Right kidney (tissue), 9 donors: ENCODE measurements around the gene MTHFS.
"Not testable (repeated sequence)": the region's sequence is repeated elsewhere in the genome, so short reads cannot be mapped to it uniquely, and the experiment has no call there.

Experiments used
- DNase-seq: peaks from one replicate; pipeline ENCODE4 v3.0.0-alpha.2; 2016
- long read RNA-seq, 8 donors: transcript quantifications; one replicate each; lab custom pipeline, GENCODE V29; 2026

Gene MTHFS
- long read RNA-seq, donor 1, transcript MTHFS-201 (3 exons, 907 nt) = major isoform, 31 of 38 reads
- long read RNA-seq, donor 1, partial matches to known transcripts = 0 of 38 reads
- long read RNA-seq, donor 1, other reads (novel, unspliced or antisense) = 7 of 38 reads
- long read RNA-seq, donor 2, transcript MTHFS-201 (3 exons, 907 nt) = major isoform, 25 of 32 reads
- long read RNA-seq, donor 2, partial matches to known transcripts = 0 of 32 reads
- long read RNA-seq, donor 2, other reads (novel, unspliced or antisense) = 7 of 32 reads
- long read RNA-seq, donor 3, transcript MTHFS-201 (3 exons, 907 nt) = major isoform, 6 of 14 reads
- long read RNA-seq, donor 3, partial matches to known transcripts = 0 of 14 reads
- long read RNA-seq, donor 3, other reads (novel, unspliced or antisense) = 8 of 14 reads
- long read RNA-seq, donor 4, transcript MTHFS-201 (3 exons, 907 nt) = major isoform, 8 of 10 reads
- long read RNA-seq, donor 4, partial matches to known transcripts = 0 of 10 reads
- long read RNA-seq, donor 4, other reads (novel, unspliced or antisense) = 0 of 10 reads
- long read RNA-seq, donor 5, transcript MTHFS-201 (3 exons, 907 nt) = major isoform, 20 of 37 reads
- long read RNA-seq, donor 5, partial matches to known transcripts = 0 of 37 reads
- long read RNA-seq, donor 5, other reads (novel, unspliced or antisense) = 15 of 37 reads
- long read RNA-seq, donor 6, transcript MTHFS-201 (3 exons, 907 nt) = major isoform, 20 of 33 reads
- long read RNA-seq, donor 6, partial matches to known transcripts = 0 of 33 reads
- long read RNA-seq, donor 6, other reads (novel, unspliced or antisense) = 13 of 33 reads
- long read RNA-seq, donor 7 = 0 reads
- long read RNA-seq, donor 8, transcript MTHFS-201 (3 exons, 907 nt) = major isoform, 16 of 27 reads
- long read RNA-seq, donor 8, partial matches to known transcripts = 0 of 27 reads
- long read RNA-seq, donor 8, other reads (novel, unspliced or antisense) = 10 of 27 reads

DNA sequence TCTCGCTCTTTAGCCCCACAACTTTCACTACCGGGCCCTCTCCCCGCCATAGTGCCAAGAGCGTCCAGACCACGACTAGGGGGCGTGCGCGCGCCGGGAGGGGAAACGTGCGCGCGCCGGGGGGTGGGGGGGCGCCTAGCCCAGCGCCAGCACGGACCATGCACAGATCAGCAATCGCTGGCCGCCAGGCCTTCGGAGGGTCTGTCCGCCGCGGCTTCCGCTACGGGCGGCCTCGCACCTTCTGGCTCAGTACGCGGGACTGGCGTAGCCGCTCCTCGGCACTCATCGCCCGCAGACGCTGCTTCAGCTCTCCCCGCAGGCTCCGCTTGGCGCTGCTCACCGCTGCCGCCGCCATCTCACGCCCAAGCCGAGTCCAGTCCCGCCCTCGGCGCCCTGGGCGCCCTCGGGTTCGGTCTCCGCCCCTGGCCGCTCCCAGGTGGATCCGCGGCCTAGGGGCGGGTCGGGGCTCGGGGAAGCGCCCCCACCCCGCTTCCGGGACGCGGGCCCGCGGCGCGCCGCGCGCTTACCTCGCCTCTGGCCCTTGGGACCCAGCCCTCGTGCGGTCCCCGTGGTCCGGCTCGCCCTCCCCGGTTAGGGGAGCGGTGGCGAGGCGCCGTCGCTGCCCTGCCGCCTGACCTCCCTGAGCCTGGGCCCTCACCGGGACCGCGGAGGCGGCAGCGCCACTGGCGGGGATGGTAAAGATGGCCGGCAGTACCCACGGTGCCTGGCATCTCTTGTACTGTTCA is at the start of gene MTHFS:
MTHFS (minus strand) TSS at position 381 of the 746 bp plus-strand sequence; CDS start at position 355, 26 bp downstream.
- peak; percentile 99 for DNase-seq

DNA sequence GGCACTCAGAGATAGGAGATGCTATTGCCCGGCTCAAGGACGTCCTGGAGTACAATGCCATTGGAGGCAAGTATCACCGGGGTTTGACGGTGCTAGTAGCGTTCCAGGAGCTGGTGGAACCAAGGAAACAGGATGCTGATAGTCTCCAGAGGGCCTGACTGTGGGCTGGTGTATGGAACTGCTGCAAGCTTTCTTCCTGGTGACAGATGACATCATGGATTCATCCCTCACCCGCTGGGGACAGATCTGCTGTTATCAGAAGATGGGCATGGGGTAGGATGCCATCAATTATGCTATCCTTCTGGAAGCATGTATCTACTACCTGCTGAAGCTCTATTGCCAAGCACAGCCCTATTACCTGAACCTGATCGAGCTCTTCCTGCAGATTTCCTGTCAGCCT is 47.8 kb upstream of the MTHFS start:
- DNase-seq = no peak

DNA sequence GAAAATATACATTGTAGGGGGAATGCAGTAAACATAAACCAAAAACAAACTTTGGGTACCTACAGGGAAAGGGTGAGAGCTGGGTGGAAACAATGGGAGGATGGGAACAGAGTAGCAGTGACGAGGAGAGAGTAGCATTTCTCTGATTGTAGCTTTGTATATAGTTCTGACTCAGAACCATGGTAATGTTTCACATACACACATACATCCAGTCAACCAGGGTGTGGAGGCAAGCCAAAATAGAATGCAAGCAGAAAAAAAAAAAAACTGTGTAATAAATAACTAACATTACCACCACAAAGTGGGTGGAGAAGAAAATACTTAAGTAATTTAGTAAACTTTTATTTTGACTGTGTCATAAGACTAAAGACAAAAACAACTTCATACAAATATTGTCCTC is 47.0 kb upstream of the MTHFS start:
- DNase-seq = no peak

DNA sequence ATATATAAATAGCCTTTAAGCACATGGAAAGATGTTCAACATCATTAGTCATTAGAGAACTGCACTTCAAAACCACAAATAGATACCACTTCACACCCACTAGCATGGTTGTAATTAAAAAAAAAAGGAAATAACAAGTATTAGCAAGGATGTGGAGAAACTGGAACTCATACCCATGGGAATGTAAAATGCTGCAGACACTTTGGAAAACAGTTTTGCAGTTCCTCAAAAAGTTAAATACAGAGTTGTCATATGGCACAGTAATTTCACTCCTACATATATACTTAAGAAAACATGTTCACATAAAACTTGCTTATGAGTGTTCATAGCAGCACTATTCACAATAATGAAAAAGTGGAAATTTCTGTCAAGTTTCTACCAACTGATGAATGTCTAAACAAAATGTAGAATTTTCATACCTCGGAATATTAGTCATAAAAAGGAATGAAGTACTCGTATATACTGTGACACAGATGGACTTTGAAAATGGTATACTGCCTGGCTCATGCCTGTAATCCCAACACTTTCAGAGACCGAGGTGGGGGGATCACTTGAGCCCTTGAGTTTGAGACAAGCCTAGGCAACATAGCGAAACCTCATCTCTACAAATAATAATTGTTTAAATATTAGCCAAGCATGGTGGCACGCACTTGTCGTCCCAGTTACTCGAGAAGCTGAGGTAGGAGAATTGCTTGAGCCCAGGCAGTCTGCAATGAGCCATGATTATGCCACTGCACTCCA is 46.1 kb upstream of the MTHFS start:
- no peak for DNase-seq

DNA sequence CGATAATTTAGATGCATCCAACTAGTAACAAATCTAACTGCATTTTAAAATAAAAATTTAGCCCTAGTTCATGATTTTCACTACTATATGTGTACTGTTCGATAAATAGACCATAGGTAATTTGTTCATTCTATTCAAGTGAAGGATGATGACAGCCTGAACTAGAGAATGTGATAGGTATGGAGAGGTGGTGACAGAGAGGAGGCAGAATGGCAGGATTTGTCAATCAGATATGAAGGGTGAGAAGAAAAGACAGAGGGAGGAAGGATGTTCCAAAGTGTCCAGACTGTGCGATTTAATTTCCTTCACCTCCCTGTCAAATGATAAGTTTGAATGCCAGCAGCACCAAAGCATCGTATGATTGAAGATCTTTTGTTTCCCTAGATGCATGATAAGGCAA is 42.6 kb upstream of the MTHFS start:
- no peak for DNase-seq

DNA sequence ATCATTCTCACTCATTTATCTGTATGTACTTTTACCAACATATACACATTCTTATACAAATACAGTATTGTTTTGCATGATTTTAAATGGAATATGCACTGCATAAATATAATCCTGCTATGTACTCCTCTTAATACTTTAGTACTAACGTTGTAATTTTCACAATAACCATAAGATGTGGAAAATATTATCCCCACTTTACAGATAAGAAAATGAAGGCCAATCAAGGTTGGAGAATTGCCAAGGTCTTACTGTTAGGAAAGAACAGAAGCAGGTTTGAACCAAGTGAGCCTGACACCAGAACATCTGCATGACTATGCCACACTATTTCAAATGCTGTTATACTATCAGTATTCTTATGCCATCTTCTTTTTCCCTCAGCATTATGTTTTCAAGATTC is 41.3 kb upstream of the MTHFS start:
- no peak for DNase-seq

DNA sequence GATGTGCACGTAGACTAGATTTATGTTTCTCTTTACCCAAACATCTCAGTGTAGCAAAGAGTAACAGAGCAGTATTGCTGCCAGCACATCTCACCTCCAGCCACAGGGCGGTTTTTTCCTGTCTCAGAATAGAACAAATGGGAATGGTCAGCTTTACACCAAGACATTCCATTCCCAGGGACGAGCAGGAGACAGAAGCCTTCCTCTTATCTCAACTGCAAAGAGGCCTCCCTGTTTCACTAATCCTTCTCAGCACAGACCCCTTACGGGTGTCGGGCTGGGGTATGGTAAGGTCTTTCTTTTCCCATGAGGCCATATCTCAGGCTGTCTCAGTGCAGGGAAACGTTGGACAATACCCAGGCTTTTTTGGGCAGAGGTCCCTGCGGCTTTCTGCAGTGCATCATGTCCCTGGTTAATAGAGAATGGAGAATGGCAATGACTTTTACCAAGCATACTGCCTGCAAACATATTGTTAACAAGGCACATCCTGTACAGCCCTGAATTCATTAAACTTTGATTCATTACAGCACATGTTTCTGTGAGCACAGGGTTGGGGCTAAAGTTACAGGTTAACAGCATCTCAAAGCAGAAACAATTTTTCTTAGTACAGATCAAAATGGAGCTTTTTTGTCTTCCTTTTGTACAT is 38.9 kb upstream of the MTHFS start:
- peak; percentile 19 for DNase-seq

DNA sequence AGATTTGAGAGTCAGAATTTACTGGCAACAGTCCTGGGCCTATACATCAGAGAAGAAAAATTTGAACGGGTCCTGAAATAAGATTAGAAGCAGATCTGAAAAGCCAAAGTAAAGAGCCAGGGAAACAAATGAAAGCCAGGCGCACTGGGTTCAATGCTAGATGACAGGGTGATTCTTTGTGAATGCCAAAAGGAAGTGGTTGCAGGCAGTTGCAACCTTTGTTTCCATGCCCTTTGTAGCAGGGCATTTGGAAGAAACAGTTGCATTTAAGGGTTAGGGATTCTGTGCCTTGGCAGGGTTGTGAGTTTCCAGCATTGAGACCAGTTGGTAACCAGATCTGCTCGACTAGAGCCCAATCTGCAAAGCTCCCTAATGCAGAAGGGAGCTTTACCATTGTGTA is 36.4 kb upstream of the MTHFS start:
- DNase-seq = no peak

DNA sequence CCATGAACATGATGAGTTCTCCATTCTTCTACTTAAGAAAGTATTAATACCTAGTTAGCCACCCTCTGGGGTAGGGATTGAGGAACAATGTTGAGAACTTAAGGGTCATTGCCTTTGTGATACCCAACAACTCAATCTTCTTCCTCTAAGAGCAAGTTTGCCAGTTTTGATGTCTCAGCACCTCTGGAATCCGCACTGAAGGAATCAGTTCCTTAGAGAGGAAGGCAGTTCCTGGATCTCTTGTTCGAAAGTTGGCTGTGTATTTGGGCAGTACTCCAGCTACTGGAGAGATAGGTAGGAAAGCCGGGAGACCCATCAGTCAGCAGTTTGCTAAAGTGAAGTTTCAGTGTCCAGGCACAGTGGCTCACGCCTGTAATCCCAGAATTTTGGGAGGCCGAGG is 35.6 kb upstream of the MTHFS start:
- DNase-seq = no peak

DNA sequence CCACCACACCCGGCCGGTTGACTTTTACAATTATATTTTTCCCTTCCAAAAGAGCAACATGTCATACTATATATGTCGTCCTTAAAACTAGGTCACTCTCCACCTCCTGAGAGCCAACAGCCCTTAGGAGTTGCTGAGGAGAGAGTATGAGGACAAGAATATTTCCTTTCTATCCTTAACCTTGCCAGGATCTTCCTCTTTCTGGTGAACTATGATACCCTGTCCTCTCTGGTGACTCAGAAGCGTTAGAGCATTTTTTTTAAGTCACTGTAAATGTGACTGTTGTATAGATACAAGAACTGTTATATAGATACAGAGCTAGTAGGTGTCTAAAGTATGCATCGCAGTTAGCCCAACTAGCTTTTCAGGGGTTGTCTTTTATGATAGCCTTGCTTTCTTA is 33.7 kb upstream of the MTHFS start:
- no peak for DNase-seq

DNA sequence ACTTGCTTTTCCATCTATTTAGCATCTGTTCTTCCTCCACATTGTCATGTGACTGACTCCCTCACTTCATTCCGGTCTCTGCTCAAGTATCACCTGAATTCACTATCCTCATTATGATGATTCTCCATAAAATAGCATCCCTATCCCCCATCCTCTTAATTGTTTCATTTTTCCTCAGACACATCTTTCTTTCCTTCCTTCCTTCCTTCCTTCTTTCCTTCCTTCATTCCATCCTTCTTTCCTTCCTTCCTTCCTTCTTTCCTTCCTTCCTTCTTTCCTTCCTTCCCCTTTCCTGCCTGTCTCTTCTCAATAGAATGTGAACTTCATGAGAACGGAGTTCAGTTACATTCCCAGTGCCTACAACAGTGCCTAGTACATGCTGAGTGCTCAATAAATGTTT is 32.6 kb upstream of the MTHFS start:
- DNase-seq = no peak

DNA sequence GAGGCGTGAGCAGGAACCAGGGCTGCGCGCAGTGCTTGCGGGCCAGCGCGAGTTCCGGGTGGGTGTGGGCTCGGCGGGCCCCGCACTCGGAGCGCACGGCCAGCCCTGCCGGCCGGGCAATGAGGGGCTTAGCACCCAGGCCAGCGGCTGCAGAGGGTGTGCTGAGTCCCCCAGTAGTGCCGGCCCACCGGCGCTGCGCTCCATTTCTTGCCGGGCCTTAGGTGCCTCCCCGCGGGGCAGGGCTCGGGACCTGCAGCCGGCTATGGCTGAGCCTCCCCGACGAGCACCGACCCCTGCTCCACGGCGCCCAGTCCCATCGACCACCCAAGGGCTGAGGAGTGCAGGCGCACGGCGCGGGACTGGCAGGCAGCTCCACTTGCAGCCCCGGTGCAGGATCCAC is 29.3 kb upstream of the MTHFS start:
- DNase-seq = not testable (repeated sequence)

DNA sequence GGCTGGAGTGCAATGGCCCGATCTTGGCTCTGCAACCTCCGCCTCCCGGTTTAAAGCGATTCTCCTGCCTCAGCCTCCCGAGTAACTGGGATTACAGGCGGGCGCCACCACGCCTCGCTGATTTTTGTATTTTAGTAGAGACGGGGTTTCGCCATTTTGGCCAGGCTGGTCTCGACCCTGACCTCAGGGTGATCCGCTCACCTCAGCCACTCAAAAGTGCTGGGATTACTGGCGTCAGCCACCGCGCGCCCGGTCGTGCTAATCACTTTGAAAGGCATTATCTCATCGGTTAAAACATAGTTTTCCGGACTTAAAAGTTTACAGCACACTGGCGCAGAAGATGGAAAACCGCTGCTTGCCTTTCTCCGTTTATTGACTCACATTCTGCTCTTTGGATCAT is 27.6 kb upstream of the MTHFS start:
- DNase-seq = no peak

DNA sequence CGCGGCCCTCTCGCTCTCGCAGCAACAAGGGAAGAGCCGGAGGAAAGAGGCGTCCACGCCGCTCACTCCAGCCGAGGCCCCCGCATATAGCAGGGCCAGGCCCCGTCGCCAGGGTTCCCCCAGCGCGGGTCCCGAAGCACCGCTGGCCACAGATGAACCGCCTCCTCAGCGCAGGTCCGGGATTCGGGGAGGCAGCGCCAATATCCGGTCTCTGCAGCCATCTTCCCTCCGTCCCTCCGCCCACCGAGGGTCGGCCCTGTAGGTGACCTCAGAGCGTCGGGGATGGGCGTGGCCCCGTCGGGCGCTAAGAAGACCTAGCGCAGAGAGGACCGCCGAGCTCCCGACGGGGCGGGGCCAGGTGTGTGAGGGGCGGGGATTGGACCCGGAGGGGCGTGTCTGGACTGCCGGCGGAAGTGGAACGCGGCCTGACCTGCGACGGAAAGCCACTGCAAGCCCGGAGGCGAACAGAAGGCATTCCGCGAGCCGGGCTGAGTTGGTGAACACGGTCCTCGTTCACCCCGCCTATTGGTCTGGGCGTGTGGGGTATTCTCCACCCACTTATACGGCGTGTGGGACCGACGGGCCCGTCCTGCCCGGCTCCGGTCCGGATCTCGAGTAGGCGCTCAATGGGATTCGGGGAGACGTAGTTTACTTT is 26.8 kb upstream of the MTHFS start:
- peak; percentile 96 for DNase-seq

DNA sequence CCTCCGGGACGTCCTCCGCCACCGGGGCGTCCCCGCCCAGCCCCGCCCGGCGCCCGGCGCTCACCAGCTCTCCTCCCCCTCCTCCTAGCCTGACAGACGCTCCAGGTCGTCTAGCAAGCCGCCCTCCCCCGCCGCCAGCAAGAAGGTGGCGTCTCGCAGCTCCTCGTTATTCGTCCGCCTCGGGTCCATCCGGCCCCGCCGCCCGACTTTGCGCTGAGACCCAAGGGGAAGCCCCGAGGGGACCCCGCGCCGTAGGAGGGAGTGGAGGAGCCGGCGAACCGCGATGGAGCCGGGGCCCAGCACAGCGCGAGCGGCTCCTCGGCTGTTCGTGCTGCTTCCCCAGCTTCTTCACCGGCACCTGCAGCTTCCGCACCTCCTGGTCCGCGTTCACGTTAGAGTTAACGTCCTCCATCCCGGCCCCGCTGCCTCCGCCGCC is 26.3 kb upstream of the MTHFS start:
- DNase-seq = no peak

DNA sequence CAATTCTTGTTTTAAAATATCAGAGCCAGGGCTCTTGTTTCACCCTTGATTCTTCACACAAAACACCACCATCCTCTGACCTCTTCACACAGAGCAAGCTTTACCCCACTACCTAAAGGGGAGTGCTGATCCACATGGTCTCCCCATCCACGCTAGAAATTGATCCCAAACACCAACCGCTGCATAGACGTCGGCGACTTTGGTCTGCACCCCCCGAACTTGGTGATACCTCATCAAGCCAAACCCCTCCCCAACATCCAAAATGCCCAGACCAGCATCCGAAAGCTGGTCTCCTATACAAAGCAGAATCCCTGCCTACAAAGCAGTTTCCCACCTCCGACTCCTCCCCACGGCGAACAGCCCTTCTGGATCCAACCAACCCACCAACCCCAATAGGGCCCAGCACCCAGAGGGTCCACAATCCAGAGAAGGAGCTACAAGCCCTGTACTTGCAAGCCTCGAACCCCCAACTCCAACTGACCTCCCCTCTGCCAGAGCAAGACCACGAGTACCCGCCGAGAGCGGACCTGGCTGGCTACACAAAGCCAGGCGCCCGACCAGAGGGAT is 25.8 kb upstream of the MTHFS start:
- no peak for DNase-seq

DNA sequence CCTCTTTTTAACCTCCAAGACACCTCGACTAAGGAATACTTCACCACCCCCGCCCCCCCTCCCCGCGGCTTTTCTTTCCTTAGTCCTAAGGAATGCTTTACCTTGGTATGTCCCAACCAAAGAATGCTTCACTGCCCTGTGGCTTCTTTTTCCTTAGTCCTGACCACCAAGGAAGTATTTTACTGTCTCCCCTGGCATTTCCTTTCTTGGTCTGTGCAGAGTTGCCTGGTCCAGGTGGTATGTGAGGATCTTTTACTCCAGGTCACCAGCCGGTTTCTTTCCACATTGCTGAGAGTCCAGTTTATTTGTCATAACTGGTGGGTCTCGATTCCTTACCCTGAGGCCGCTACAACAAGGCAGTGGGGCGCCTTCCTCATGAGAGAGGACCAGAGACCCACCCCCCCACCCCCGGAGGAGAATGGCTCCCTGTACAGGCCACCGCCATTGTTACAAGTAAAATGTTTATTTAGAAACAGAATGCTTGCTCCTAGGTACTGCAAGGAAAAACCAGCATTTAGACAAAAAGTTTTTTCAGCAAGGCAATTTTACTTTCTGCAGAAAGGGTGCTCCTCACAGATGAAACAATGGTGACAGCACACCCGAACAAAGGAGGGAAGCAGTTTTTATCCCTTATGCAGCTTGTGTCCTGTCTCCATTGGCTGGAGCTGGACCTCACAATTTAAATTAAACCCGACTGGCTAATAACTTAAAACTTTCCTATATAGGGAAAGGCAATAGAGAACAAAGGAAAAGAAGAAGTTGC is 23.1 kb upstream of the MTHFS start:
- DNase-seq = no peak

DNA sequence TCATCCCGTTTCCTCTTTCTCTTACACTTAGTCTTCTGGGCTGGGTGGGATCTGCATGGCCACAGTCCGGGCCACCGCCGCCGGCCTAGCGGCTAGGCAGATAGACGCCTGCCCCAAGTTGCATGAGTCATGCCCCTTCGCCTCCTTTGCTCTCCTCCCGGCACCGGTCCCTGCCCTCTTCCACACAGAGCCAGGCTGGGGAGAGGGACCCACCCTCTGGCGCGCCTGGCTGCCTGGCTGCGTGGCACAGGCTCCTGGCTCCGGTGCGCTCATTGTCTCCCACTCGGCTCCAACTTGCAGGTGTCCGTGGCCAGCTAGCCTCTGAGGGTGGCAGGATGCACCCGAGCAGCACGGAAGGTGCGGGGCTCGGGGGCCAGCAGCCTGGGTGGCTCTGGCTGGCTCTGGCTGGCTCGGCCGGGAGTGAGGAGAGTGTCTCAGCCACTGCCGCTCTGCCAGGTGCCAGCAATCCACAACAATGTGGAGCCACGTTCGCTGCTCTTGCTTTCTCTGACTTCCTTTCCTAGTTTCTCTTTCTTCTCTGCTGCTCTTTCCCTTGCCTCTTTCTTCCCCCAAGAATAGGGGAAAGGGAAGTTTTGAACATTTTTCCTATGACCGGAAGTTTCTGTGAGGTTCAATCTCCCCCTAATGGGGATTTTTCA is 22.4 kb upstream of the MTHFS start:
- DNase-seq = no peak

DNA sequence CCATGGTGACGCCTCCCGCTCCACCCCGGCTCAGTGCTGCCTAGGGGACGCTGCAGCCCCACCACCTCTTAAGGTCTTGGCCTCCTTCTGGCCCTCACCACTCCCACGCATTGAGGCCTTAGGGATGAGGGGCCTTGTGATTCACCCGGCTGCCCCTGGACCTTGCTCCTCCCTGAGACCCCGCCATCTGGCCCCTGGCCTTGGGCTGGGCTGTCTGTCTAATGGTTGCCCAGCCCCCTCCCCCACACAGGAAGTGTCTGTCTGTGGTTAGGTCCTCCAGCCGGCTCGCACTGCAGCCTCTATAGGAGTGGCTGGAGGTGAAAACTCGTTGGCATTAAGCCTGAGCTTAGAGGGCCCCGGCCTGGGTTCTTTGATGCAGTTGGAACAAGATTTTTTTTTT is 21.5 kb upstream of the MTHFS start:
- no peak for DNase-seq
